ENCODE data around the gene NECTIN4.
"Not testable (repeated sequence)": the region's sequence is repeated elsewhere in the genome, so short reads cannot be mapped to it uniquely, and the experiment has no call there.

Gene NECTIN4

GRCh38 chr1:161089251-161089924, at the start of gene NECTIN4:
TSS of gene NECTIN4 (minus strand) at chr1:161089558. CDS start at chr1:161089296, 262 bp downstream.
- in situ Hi-C loops (cut with MboI; ENCODE audit: low pct_unique_long_range_greater_than_20kb, low sequenced_read_pairs) = no loop called here
- DNase-seq = no peak

- DNase-seq = no peak
- in situ Hi-C loops (cut with MboI; ENCODE audit: low pct_unique_long_range_greater_than_20kb, low sequenced_read_pairs) = no loop called here
These were observed 49.1 kb upstream of the NECTIN4 start for GRCh38 chr1:161138431-161138830.

- DNase-seq = no peak
- in situ Hi-C loops (cut with MboI; ENCODE audit: low pct_unique_long_range_greater_than_20kb, low sequenced_read_pairs) = no loop called here
These were observed 48.5 kb upstream of the NECTIN4 start for GRCh38 chr1:161137881-161138280.

GRCh38 chr1:161133220-161133740, 43.9 kb upstream of the NECTIN4 start:
- DNase-seq = no peak
- in situ Hi-C loops (cut with MboI; ENCODE audit: low pct_unique_long_range_greater_than_20kb, low sequenced_read_pairs) = no loop called here

- DNase-seq = peak; percentile 98
- in situ Hi-C loops (cut with MboI; ENCODE audit: low pct_unique_long_range_greater_than_20kb, low sequenced_read_pairs) = no loop called here
These were observed 43.3 kb upstream of the NECTIN4 start, which contains the start of gene DEDD for GRCh38 chr1:161132410-161133219. TSS of gene DEDD (minus strand) at chr1:161132667. CDS start at chr1:161124462, 8,205 bp downstream.

- in situ Hi-C loops (cut with MboI; ENCODE audit: low pct_unique_long_range_greater_than_20kb, low sequenced_read_pairs) = no loop called here
- no peak for DNase-seq
These were observed 42.4 kb upstream of the NECTIN4 start for GRCh38 chr1:161131523-161132409.

- in situ Hi-C loops (cut with MboI; ENCODE audit: low pct_unique_long_range_greater_than_20kb, low sequenced_read_pairs) = no loop called here
These were observed 40.9 kb upstream of the NECTIN4 start for GRCh38 chr1:161130266-161130665.

GRCh38 chr1:161128591-161129420, 39.4 kb upstream of the NECTIN4 start:
- no peak for DNase-seq
- in situ Hi-C loops (cut with MboI; ENCODE audit: low pct_unique_long_range_greater_than_20kb, low sequenced_read_pairs) = no loop called here

More at GRCh38 chr1:161130266-161130665, 40.9 kb upstream of the NECTIN4 start:
- DNase-seq = no peak

GRCh38 chr1:161127649-161128048, 38.3 kb upstream of the NECTIN4 start:
- DNase-seq = no peak
- in situ Hi-C loops (cut with MboI; ENCODE audit: low pct_unique_long_range_greater_than_20kb, low sequenced_read_pairs) = no loop called here

- DNase-seq = no peak
- in situ Hi-C loops (cut with MboI; ENCODE audit: low pct_unique_long_range_greater_than_20kb, low sequenced_read_pairs) = no loop called here
These were observed 33.6 kb upstream of the NECTIN4 start for GRCh38 chr1:161122967-161123366.

- in situ Hi-C loops (cut with MboI; ENCODE audit: low pct_unique_long_range_greater_than_20kb, low sequenced_read_pairs) = no loop called here
- peak; percentile 69 for DNase-seq
These were observed 32.5 kb upstream of the NECTIN4 start for GRCh38 chr1:161121834-161122233.

- in situ Hi-C loops (cut with MboI; ENCODE audit: low pct_unique_long_range_greater_than_20kb, low sequenced_read_pairs) = no loop called here
- DNase-seq = no peak
These were observed 31.8 kb upstream of the NECTIN4 start for GRCh38 chr1:161121042-161121650.

GRCh38 chr1:161119092-161119903, 29.9 kb upstream of the NECTIN4 start:
- in situ Hi-C loops (cut with MboI; ENCODE audit: low pct_unique_long_range_greater_than_20kb, low sequenced_read_pairs) = no loop called here
- DNase-seq = peak; percentile 63

GRCh38 chr1:161117759-161118581, 28.6 kb upstream of the NECTIN4 start, which contains the start of the genes NIT1 and PFDN2:
TSS of gene NIT1 (plus strand) at chr1:161118105. CDS start at chr1:161118177, 72 bp downstream.
TSS of gene PFDN2 (minus strand) at chr1:161118037. CDS start at chr1:161118026, 11 bp downstream.
- in situ Hi-C loops (cut with MboI; ENCODE audit: low pct_unique_long_range_greater_than_20kb, low sequenced_read_pairs) = no loop called here
- peak; percentile 86 for DNase-seq

GRCh38 chr1:161115961-161116360, 26.6 kb upstream of the NECTIN4 start:
- DNase-seq; in situ Hi-C loops (cut with MboI; ENCODE audit: low pct_unique_long_range_greater_than_20kb, low sequenced_read_pairs): not testable (repeated sequence)

GRCh38 chr1:161115132-161115711, 25.9 kb upstream of the NECTIN4 start:
- in situ Hi-C loops (cut with MboI; ENCODE audit: low pct_unique_long_range_greater_than_20kb, low sequenced_read_pairs) = no loop called here
- no peak for DNase-seq

Measured in KBM-7 (cell line).